GM12878 (cell line): ENCODE measurements around the gene REEP1. TPM values are rescaled to one million over a fixed set of nuclear protein-coding genes. Genes with fewer than 3 reads are reported as not detected.

Experiments
- ATAC-seq: fragments of 200-7000 bp; cut with Tn5 transposase; 3 replicates; pipeline ENCODE4 v1.9.1; 2020; ENCODE audit warnings: mild to moderate bottlenecking, moderate library complexity
- BruUV-seq: library from RNA; stranded (reverse); fragments of 400-500 nt; replicated peaks from 2 replicates; lab custom pipeline; 2021; lab: Mats Ljungman, UMichigan
- CTCF ChIA-PET: fragments of 300-600 bp; sonication (Branson Sonifier 250); formaldehyde crosslinking; extraction: SDS; loops from one replicate; lab custom pipeline; 2021; ENCODE audit warnings: inconsistent platforms; lab: Yijun Ruan, JAX
- POLR2A ChIA-PET: fragments of 350-600 bp; formaldehyde crosslinking; extraction: SDS; loops from one replicate; lab custom pipeline; 2021; ENCODE audit warnings: inconsistent platforms; lab: Charles Lee
- RAD21 ChIA-PET: fragments of 300-600 bp; sonication (Branson Sonifier 250); formaldehyde crosslinking; loops from one replicate; lab custom pipeline; 2023; ENCODE audit warnings: antibody characterized with exemption; ENCODE audit not compliant: unreplicated experiment; lab: Charles Lee
- SMC1A ChIA-PET: fragments of 300-600 bp; sonication (Branson Sonifier 250); formaldehyde crosslinking; loops from one replicate; lab custom pipeline; 2023; ENCODE audit not compliant: unreplicated experiment, uncharacterized antibody; lab: Charles Lee
- DNase-seq: peaks from one replicate; pipeline ENCODE4 v3.0.0-alpha.2; 2011; ENCODE audit warnings: low read depth, low spot score
- FAIRE-seq: peaks from 3 replicates; lab custom pipeline; 2011; peaks lifted over from hg19 to GRCh38; lab: Jason Lieb, UNC
- H2AFZ ChIP-seq: 2 replicates; pipeline ENCODE4 v1.6.0; 2011; ENCODE audit warnings: low read depth, low read length, control low read depth; ENCODE audit not compliant: control insufficient read depth
- H3K27ac ChIP-seq: 2 replicates; pipeline ENCODE4 v1.5.1; 2011; ENCODE audit warnings: control low read depth; ENCODE audit not compliant: control insufficient read depth, insufficient read depth
- H3K27me3 ChIP-seq, 2 experiments: replicated peaks in 1 of 2; 2 replicates each; pipeline versions ENCODE4 v1.6.0 to v1.6.1; 2011; ENCODE audit warnings: low read length in 1 of 2; ENCODE audit not compliant: control insufficient read depth in 2 of 2, insufficient read depth in 2 of 2
- H3K36me3 ChIP-seq, 2 experiments: 2 replicates each; pipeline ENCODE4 v1.5.1; 2011; ENCODE audit warnings: low read length in 1 of 2; ENCODE audit not compliant: control insufficient read depth in 2 of 2, insufficient read depth in 2 of 2
- H3K4me1 ChIP-seq: 2 replicates; pipeline ENCODE4 v1.6.1; 2011; ENCODE audit warnings: mild to moderate bottlenecking, low read length, moderate library complexity, mixed read lengths; ENCODE audit not compliant: control insufficient read depth, insufficient read depth
- H3K4me2 ChIP-seq: 2 replicates; pipeline ENCODE4 v1.6.0; 2011; ENCODE audit warnings: control low read depth; ENCODE audit not compliant: control insufficient read depth, insufficient read depth
- H3K4me3 ChIP-seq: fragments of 200-600 bp; sonication (generic); 2 replicates; pipeline ENCODE4 v1.5.1; 2016
- H3K79me2 ChIP-seq: 2 replicates; pipeline ENCODE4 v1.6.0; 2011; ENCODE audit warnings: low read length; ENCODE audit not compliant: control insufficient read depth, insufficient read depth
- H3K9ac ChIP-seq: 2 replicates; pipeline ENCODE4 v1.8.0; 2011; ENCODE audit warnings: low read length, control low read depth, mixed read lengths; ENCODE audit not compliant: control insufficient read depth, insufficient read depth
- H3K9me3 ChIP-seq: replicated peaks from 3 replicates; pipeline ENCODE4 v1.5.1; 2011; ENCODE audit warnings: mild to moderate bottlenecking, low read length; ENCODE audit not compliant: control insufficient read depth, insufficient read depth
- H4K20me1 ChIP-seq: 2 replicates; pipeline ENCODE4 v1.6.0; 2011; ENCODE audit not compliant: control insufficient read depth, insufficient read depth
- ATF7 ChIP-seq: fragments of 450-650 bp; IDR thresholded peaks from 2 replicates; pipeline ENCODE4 v1.6.1; 2016; ENCODE audit warnings: low read depth, mild to moderate bottlenecking
- KLF5 ChIP-seq: fragments of 450-650 bp; IDR thresholded peaks from 2 replicates; pipeline ENCODE4 v1.6.1; 2014; ENCODE audit warnings: mild to moderate bottlenecking; ENCODE audit not compliant: partially characterized antibody
- MYB ChIP-seq: fragments of 150-350 bp; IDR thresholded peaks from 2 replicates; pipeline ENCODE4 v1.6.1; 2014; ENCODE audit warnings: mild to moderate bottlenecking, low read depth, low read length, borderline replicate concordance
- NR2C2 ChIP-seq: IDR thresholded peaks from 2 replicates; pipeline ENCODE4 v1.6.1; 2011; ENCODE audit warnings: borderline replicate concordance, low read depth; ENCODE audit not compliant: control insufficient read depth, insufficient read length
- PAX8 ChIP-seq: fragments of 450-650 bp; IDR thresholded peaks from 2 replicates; pipeline ENCODE4 v1.6.1; 2017; ENCODE audit warnings: mild to moderate bottlenecking, moderate library complexity
- RELA ChIP-seq: fragments of 450-650 bp; IDR thresholded peaks from 2 replicates; pipeline ENCODE4 v1.8.0; 2014; ENCODE audit warnings: borderline replicate concordance; ENCODE audit not compliant: partially characterized antibody
- SMARCA5 ChIP-seq: fragments of 450-650 bp; IDR thresholded peaks from 2 replicates; pipeline ENCODE4 v1.6.1; 2017; ENCODE audit warnings: mild to moderate bottlenecking
- STAT1 ChIP-seq: fragments of 450-650 bp; conservative IDR thresholded peaks from 2 replicates; pipeline ENCODE4 v1.6.1; 2014; ENCODE audit warnings: antibody characterized with exemption, mild to moderate bottlenecking
- TCF12 ChIP-seq: IDR thresholded peaks from 2 replicates; pipeline ENCODE4 v1.6.1; 2011; ENCODE audit warnings: low read depth, mild to moderate bottlenecking, low read length
- YY1 ChIP-seq: IDR thresholded peaks from 2 replicates; pipeline ENCODE4 v1.6.1; 2011; ENCODE audit warnings: low read depth, mild to moderate bottlenecking, low read length
- WGBS: methylation state at CpG from one replicate; pipeline ENCODE4 v1.1.6; 2016; ENCODE audit warnings: low lambda C conversion rate; ENCODE audit not compliant: insufficient replicate concordance, insufficient coverage; ENCODE audit errors: missing lambda C conversion rate; 5-methylcytosine and 5-hydroxymethylcytosine counted together
- in situ Hi-C: fragments of 300-500 bp; cut with MboI; formaldehyde crosslinking; loops from 9 replicates; pipeline ENCODE4 v1.14.3; 2018; ENCODE audit warnings: mixed read lengths
- intact Hi-C: fragments of 100-400 bp; cut with micrococcal nuclease; formaldehyde crosslinking; loops from one replicate; pipeline ENCODE4 v1.14.2; 2022; ENCODE audit not compliant: unreplicated experiment
- polyA plus RNA-seq, 11 experiments: library from polyadenylated mRNA; depleted of rRNA in 4 of 11; unstranded in 6 of 11; stranded (reverse) in 5 of 11; fragments of >200 nt; fragmentation: Nextera tagmentation in 4 of 11; fragmentation: Illumina TruSeq in 1 of 11; extraction: Ambion mirVana in 4 of 11; extraction: Trizol in 1 of 11; gene quantifications; 1 replicate in 1 of 11; 2 replicates in 10 of 11; pipeline versions ENCODE4 v1.2.1 to v1.2.3, GENCODE V29; 2011 to 2016; ENCODE audit warnings: inconsistent platforms in 2 of 11, missing spikeins in 2 of 11, low read depth in 1 of 11
- total RNA-seq, 4 experiments: library from RNA; depleted of rRNA in 3 of 4; stranded (reverse); fragments of >200 nt in 3 of 4; fragmentation: Illumina TruSeq in 1 of 4; extraction: Trizol in 1 of 4; gene quantifications; 2 replicates each; pipeline versions ENCODE4 v1.2.1 to v1.2.3, GENCODE V29; 2013 to 2021
- TF ChIP-seq, protein P1 (sequence below): IDR thresholded peaks from 2 replicates; pipeline ENCODE4 v1.6.1; 2012; ENCODE audit warnings: low read depth, low read length, improper control_type of control experiment
- TF ChIP-seq, protein P2 (sequence below): fragments of 450-650 bp; IDR thresholded peaks from 2 replicates; pipeline ENCODE4 v1.6.1; 2017; ENCODE audit warnings: mild to moderate bottlenecking

REEP1 gene
- total and polyA plus RNA-seq, 10 of the 15 experiments (the other 5 are each of a cell fraction or from before 2014, with no cell fraction given) = 0.02 to 0.30 (median 0.09) TPM; not detected in 1

- Histone ChIP-seq H3K27me3 (peaks cover 0 to 1% of the 10 kb centered on the region in 2 experiments; a peak in 2 of 4 replicates), H2AFZ (no peak overlapping the region), H3K4me1 (no peaks in the 10 kb centered on the region), H4K20me1 (no peaks in the 10 kb centered on the region)
- WGBS = 46% methylated on average over 2 of the region's 2 CpGs
- CTCF ChIA-PET = interaction anchor here (2.1 kb wide), 1 partner anchor 92 kb away, joined by 6 read pairs; no protein-coding TSS in a partner anchor
- FAIRE-seq = no peak
- BruUV-seq = no TSS peak
- intact Hi-C loops = no loop called here
- POLR2A ChIA-PET = no interaction called here
- in situ Hi-C loops = no loop called here
- no peak for DNase-seq
- no peak for ATAC-seq
- TF ChIP-seq NR2C2 (no peak), YY1 (no peak), TCF12 (no peak), RELA (no peak), STAT1 (no peak), KLF5 (no peak), MYB (no peak), ATF7 (no peak), SMARCA5 (no peak), PAX8 (no peak)
- TF ChIP-seq, protein P1, sequence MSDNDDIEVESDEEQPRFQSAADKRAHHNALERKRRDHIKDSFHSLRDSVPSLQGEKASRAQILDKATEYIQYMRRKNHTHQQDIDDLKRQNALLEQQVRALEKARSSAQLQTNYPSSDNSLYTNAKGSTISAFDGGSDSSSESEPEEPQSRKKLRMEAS = no peak
- TF ChIP-seq, protein P2, sequence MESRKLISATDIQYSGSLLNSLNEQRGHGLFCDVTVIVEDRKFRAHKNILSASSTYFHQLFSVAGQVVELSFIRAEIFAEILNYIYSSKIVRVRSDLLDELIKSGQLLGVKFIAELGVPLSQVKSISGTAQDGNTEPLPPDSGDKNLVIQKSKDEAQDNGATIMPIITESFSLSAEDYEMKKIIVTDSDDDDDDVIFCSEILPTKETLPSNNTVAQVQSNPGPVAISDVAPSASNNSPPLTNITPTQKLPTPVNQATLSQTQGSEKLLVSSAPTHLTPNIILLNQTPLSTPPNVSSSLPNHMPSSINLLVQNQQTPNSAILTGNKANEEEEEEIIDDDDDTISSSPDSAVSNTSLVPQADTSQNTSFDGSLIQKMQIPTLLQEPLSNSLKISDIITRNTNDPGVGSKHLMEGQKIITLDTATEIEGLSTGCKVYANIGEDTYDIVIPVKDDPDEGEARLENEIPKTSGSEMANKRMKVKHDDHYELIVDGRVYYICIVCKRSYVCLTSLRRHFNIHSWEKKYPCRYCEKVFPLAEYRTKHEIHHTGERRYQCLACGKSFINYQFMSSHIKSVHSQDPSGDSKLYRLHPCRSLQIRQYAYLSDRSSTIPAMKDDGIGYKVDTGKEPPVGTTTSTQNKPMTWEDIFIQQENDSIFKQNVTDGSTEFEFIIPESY = no peak
- TF ChIP-seq, all 136 proteins: peak for 0
- Histone ChIP-seq H3K9ac (no peak overlapping the region), H3K4me3 (no peak overlapping the region), H3K4me2 (no peak overlapping the region), H3K36me3 (no peaks in the 10 kb centered on the region), H3K27ac (no peak overlapping the region), H3K79me2 (no peaks in the 10 kb centered on the region), H3K9me3 (no peaks in the 10 kb centered on the region)
- SMC1A ChIA-PET = interaction anchor here (0.8 to 2.1 kb wide), 3 partner anchors 11 to 56 kb away, joined by 3 to 7 read pairs (median 3); no protein-coding TSS in a partner anchor
- RAD21 ChIA-PET = interaction anchor here (0.7 kb wide), 1 partner anchor 155 kb away, joined by 4 read pairs; no protein-coding TSS in a partner anchor
Observed at GRCh38 chr2:86313341-86313740, 24.1 kb downstream of the REEP1 start.
